GM10266 (cell line): ENCODE data around the gene CCNB2.
"Not testable (repeated sequence)": the region's sequence is repeated elsewhere in the genome, so short reads cannot be mapped to it uniquely, and the experiment has no call there.

Experiments
- DNase-seq: peaks from one replicate; pipeline ENCODE4 v3.0.0; 2012; ENCODE audit errors: extremely low spot score
- TF ChIP-seq, protein P1 (sequence below): IDR thresholded peaks from 2 replicates; pipeline ENCODE4 v1.5.1; 2012; ENCODE audit warnings: mild to moderate bottlenecking, low read depth; ENCODE audit not compliant: control insufficient read depth, insufficient read depth; ENCODE audit errors: missing control alignments

CCNB2 gene

DNA sequence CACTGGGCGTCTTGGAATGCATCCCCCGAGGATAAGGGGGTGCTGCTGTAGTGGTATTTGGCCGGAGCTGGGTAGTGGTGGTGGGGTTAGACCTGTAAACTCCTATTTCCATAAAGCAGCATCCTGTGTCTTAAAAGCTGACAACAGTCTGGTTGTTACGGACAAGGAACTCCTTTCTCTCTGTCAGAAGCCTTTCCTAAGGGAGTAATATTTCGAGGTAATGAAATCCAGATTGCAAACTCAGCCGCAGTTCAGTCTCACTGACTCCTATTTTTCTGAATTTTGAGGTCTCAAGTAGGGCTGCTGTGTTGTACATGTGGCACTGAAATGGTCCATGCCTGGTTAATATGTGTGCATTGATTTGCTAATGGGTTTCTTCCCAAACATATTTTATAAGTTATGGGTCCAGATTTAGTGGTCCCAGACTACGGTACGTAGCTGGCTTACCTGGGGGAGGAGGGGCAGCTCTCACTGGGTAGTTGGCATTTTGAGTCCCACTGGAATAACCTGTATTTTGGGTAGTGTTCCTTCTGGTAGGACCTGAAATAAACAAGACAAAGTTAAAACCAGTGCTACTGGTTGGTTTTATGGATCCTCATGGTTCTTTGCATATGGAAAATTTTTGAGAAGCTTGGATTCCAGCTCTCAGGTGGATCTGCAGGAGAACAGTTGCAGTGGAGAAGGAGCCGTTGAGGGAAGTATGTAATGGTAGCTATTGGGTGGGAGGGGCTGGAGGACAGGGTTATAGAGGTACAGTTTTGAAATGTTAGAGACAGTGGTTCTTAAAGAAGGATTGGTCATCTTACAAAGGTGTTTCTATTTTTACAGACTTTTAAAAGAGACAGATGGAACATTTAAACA, 53.1 kb downstream of the CCNB2 start:
- no peak for DNase-seq
- TF ChIP-seq, protein P1, sequence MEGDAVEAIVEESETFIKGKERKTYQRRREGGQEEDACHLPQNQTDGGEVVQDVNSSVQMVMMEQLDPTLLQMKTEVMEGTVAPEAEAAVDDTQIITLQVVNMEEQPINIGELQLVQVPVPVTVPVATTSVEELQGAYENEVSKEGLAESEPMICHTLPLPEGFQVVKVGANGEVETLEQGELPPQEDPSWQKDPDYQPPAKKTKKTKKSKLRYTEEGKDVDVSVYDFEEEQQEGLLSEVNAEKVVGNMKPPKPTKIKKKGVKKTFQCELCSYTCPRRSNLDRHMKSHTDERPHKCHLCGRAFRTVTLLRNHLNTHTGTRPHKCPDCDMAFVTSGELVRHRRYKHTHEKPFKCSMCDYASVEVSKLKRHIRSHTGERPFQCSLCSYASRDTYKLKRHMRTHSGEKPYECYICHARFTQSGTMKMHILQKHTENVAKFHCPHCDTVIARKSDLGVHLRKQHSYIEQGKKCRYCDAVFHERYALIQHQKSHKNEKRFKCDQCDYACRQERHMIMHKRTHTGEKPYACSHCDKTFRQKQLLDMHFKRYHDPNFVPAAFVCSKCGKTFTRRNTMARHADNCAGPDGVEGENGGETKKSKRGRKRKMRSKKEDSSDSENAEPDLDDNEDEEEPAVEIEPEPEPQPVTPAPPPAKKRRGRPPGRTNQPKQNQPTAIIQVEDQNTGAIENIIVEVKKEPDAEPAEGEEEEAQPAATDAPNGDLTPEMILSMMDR: no peak

DNA sequence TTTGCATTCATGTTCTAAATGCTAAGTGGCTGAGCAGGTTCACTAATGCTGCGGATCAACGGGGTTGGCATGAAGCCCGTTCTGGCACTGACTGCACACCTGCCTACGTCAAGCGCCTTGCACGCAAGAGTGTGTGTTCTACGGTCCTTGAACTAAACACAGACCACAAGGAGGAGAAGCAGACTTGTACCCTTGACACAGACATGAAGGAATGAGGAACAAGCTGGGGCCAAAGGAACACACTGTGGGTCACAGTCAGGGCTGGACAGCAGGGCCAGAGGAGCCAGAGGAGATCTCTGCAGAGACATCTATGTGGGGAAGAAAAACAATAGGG, 53.7 kb downstream of the CCNB2 start:
- DNase-seq: no peak

DNA sequence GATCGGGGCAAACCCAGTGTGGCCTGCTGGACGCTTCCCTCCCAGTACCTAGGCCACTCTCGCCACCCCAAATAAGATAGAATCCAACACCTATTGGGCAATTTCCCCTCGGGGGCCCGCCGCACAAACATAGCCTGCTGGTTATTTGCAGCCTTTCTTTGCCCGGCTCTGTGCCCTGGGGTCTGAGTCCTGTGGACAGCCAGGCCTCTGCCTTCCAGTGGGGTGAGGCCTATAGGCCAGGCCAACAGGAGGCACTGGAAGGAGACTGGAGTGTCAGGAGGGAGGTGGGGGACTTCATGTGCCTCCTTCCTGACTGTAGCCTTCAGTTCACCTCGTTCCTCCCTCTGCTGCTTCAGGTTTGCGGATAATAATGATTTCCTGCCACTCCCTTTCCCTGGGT, 54.3 kb downstream of the CCNB2 start:
- TF ChIP-seq, protein P1: no peak
- no peak for DNase-seq

More for the DNA sequence above, 53.7 kb downstream of the CCNB2 start:
- TF ChIP-seq, protein P1: no peak

DNA sequence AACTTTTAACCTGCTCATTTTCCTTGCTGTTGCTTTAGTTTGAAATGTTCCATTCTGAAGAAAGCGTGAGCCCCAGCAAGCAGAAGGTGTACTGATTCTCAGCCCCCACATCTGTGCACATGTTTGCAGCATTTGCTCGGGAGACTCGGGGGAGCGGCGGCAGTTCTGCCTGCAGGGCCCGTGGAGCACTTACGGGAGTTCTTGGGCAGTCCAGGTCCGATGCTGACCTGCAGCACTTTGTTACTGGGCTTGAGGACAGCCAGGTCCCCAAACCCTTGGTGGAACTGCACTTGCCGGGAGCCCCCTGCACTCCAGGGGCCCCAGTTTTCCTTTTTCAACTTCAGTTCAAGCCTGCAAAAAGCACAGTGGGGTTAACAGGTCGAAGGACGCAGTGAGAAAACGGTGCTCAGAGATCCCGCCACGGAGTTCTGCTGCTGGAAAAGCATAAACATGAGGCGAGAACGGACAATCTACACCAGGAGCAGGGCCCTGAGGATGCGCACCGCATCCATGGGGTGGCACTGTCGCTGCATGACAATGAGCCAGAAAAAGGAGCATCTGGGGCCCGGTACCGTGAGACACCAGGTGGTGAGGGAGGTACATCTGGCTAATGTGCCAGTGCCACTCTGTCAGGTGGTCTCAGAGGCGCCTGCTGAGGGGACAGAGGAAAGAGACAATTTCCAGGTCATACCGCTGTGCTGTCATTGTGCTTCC, 56.1 kb downstream of the CCNB2 start:
- TF ChIP-seq, protein P1: peak; percentile 21
- no peak for DNase-seq

DNA sequence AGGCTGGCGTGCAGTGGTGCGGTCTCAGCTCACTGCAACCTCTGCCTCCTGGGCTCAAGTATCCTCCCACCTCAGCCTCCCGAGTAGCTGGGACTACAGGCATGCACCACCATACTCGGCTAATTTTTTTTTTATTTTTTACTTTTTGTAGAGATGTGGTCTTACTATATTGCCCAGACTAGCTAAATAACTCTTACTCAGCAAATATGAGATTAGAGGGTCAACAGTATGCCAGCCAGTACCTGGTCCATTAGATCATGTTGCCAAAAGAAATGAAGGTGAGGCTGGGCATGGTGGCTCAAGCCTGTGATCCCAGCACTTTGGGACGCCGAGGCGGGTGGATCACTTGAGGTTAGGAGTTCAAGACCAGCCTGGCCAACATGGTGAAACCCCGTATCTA, 57.1 kb downstream of the CCNB2 start:
- DNase-seq: not testable (repeated sequence)

DNA sequence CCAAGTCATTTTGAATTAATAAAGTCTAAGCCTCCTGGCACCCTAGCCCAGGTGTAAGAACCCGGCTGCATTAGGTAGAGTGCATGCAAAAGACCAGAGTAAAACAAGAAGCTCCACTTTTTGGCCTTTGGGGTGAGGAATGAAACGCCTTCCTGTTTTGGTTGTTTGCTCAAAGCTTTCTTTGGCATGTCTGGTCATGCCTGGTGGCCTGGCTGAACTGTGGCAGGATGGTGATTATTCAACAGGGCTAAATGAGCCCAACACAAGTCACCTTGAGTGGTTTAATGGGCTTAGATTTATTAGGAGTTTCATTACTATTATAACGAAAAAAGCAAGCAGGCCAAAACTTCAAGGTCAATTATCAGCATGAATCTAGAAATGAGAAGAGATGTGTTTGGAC, 60.8 kb downstream of the CCNB2 start:
- DNase-seq: no peak
- TF ChIP-seq, protein P1: no peak

DNA sequence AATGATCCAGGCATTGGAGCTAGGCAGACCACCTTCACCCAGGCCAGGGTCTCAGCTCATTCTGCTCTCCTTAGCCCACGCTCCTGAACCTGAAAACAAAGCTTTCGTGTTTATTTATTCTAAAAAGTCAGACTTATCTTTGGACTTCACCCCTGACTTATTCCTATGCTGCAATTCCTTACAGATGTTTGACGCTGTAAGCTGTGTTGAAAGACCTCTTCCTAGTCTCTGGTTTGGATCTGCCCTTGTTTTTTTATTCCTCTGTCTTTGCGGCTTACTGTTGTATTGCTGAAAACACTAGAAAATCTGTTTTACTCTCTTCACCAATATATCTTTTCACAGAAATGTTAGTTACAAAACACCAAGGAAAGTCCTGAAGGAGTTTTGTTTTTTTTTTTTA, 61.2 kb downstream of the CCNB2 start:
- TF ChIP-seq, protein P1: no peak
- no peak for DNase-seq
